PC-3 (cell line): Measurements from ENCODE around the gene TLR4. TPM values are rescaled to one million over a fixed set of nuclear protein-coding genes. Genes with fewer than 3 reads are reported as not detected.

ENCODE experiments used
- ATAC-seq: fragments of 200-7000 bp; cut with Tn5 transposase; 2 replicates; pipeline ENCODE4 v1.9.1; 2020; ENCODE audit warnings: mild to moderate bottlenecking, moderate library complexity
- BruUV-seq: library from RNA; stranded (reverse); fragments of 400-500 nt; replicated peaks from 2 replicates; lab custom pipeline; 2021; lab: Mats Ljungman, UMichigan
- CTCF ChIA-PET: fragments of 300-600 bp; sonication (Branson Sonifier 250); formaldehyde crosslinking; loops from one replicate; lab custom pipeline; 2022; ENCODE audit warnings: antibody characterized with exemption; lab: Charles Lee
- POLR2A ChIA-PET: fragments of 300-600 bp; sonication (Branson Sonifier 250); formaldehyde crosslinking; loops from one replicate; lab custom pipeline; 2022; ENCODE audit warnings: antibody characterized with exemption; ENCODE audit not compliant: unreplicated experiment; lab: Charles Lee
- DNase-seq: peaks from one replicate; pipeline ENCODE4 v3.0.0-alpha.2; 2015
- H2AFZ ChIP-seq: fragments of 300-600 bp; sonication (generic); 2 replicates; pipeline ENCODE4 v1.6.0; 2016; ENCODE audit warnings: antibody characterized with exemption, low read length
- H3F3A ChIP-seq: fragments of 300-600 bp; sonication (generic); one replicate; pipeline ENCODE4 v1.6.0; 2017; ENCODE audit warnings: antibody characterized with exemption, low read length, control low read depth, mild to moderate bottlenecking; ENCODE audit not compliant: unreplicated experiment
- H3K27ac ChIP-seq: fragments of 300-600 bp; sonication (generic); 2 replicates; pipeline ENCODE4 v1.5.1; 2016; ENCODE audit warnings: mild to moderate bottlenecking, low read length
- H3K27me3 ChIP-seq: fragments of 300-600 bp; sonication (generic); 2 replicates; pipeline ENCODE4 v1.6.1; 2016; ENCODE audit warnings: low read length, mixed read lengths
- H3K36me3 ChIP-seq: fragments of 300-600 bp; sonication (generic); 2 replicates; pipeline ENCODE4 v1.6.1; 2016; ENCODE audit warnings: low read depth, mixed run types, low read length, mixed read lengths
- H3K4me1 ChIP-seq: fragments of 300-600 bp; sonication (generic); 2 replicates; pipeline ENCODE4 v1.5.1; 2016; ENCODE audit warnings: low read length; ENCODE audit not compliant: insufficient read depth
- H3K4me2 ChIP-seq: fragments of 300-600 bp; sonication (generic); 2 replicates; pipeline ENCODE4 v1.6.0; 2016; ENCODE audit warnings: low read length
- H3K4me3 ChIP-seq: fragments of 300-600 bp; sonication (generic); 2 replicates; pipeline ENCODE4 v1.5.1; 2016; ENCODE audit warnings: mild to moderate bottlenecking, low read length, mixed read lengths
- H3K79me2 ChIP-seq: fragments of 300-600 bp; sonication (generic); 2 replicates; pipeline ENCODE4 v1.6.1; 2017; ENCODE audit warnings: low read length, mixed read lengths
- H3K9ac ChIP-seq: fragments of 300-600 bp; sonication (generic); 2 replicates; pipeline ENCODE4 v1.6.0; 2016; ENCODE audit warnings: mild to moderate bottlenecking, low read length
- H3K9me2 ChIP-seq: fragments of 300-600 bp; sonication (generic); replicated peaks from 2 replicates; pipeline ENCODE4 v1.6.1; 2016; ENCODE audit warnings: mixed run types, low read length, mixed read lengths
- H3K9me3 ChIP-seq: fragments of 300-600 bp; sonication (generic); 2 replicates; pipeline ENCODE4 v1.6.1; 2016; ENCODE audit warnings: low read length, mixed read lengths
- H4K20me1 ChIP-seq: fragments of 300-600 bp; sonication (generic); 2 replicates; pipeline ENCODE4 v1.6.1; 2016; ENCODE audit warnings: low read length, mixed read lengths
- CTCF ChIP-seq: fragments of 300-600 bp; sonication (generic); conservative IDR thresholded peaks from 2 replicates; pipeline ENCODE4 v1.5.1; 2017; ENCODE audit warnings: antibody characterized with exemption, low read depth, mild to moderate bottlenecking, low read length
- EZH2 ChIP-seq: fragments of 300-600 bp; sonication (generic); IDR thresholded peaks from one replicate; pipeline ENCODE4 v1.6.1; 2017; ENCODE audit warnings: antibody characterized with exemption, mild to moderate bottlenecking, low read length; ENCODE audit not compliant: unreplicated experiment
- EZH2phosphoT487 ChIP-seq: fragments of 300-600 bp; sonication (generic); IDR thresholded peaks from 2 replicates; pipeline ENCODE4 v1.6.1; 2018; ENCODE audit warnings: mild to moderate bottlenecking, antibody characterized with exemption, low read length, borderline replicate concordance
- intact Hi-C: fragments of 100-400 bp; cut with micrococcal nuclease; formaldehyde crosslinking; loops from 2 replicates; pipeline ENCODE4 v1.9.0; 2023
- total RNA-seq: library from RNA; depleted of rRNA; stranded (reverse); fragments of >200 nt; gene quantifications from 2 replicates; pipeline ENCODE4 v1.2.3, GENCODE V29; 2014

The TLR4 gene
- total RNA-seq, 1 experiment from 2014 or later: not detected

- no peaks in the 10 kb centered on the region for H3K36me3 ChIP-seq
- no peak overlapping the region for H3K9ac ChIP-seq
- H3K79me2 ChIP-seq: no peaks in the 10 kb centered on the region
- H4K20me1 ChIP-seq: no peaks in the 10 kb centered on the region
- ChIA-PET CTCF (no interaction called here), POLR2A (no interaction called here)
- no peak overlapping the region for H3K4me2 ChIP-seq
- no peaks in the 10 kb centered on the region for H3K27me3 ChIP-seq
- ATAC-seq: no peak
- no peak overlapping the region for H3K4me3 ChIP-seq
- H3K9me2 ChIP-seq: no peaks in the 10 kb centered on the region
- H3K4me1 ChIP-seq: no peaks in the 10 kb centered on the region
- no peak overlapping the region for H3K27ac ChIP-seq
- DNase-seq: no peak
- TF ChIP-seq EZH2: no peak
- TF ChIP-seq CTCF: no peak
- TF ChIP-seq EZH2phosphoT487: no peak
- H2AFZ ChIP-seq: no peak overlapping the region
- no peaks in the 10 kb centered on the region for H3K9me3 ChIP-seq
- no TSS peak for BruUV-seq
- intact Hi-C loops: no loop called here
- no peaks in the 10 kb centered on the region for H3F3A ChIP-seq
Measured at GRCh38 chr9:117720066-117720465, 15.9 kb downstream of the TLR4 start.

- CTCF ChIA-PET: no interaction called here
- intact Hi-C loops: no loop called here
- H3K27me3 ChIP-seq: no peaks in the 10 kb centered on the region
Measured at GRCh38 chr9:117720555-117720954, 16.4 kb downstream of the TLR4 start.

GRCh38 chr9:117720987-117721386, 16.8 kb downstream of the TLR4 start:
- no peaks in the 10 kb centered on the region for H3K9me2 ChIP-seq
- no peaks in the 10 kb centered on the region for H3K9me3 ChIP-seq
- CTCF ChIA-PET: no interaction called here
- BruUV-seq: no TSS peak
- intact Hi-C loops: no loop called here
- DNase-seq (no peak), ATAC-seq (no peak)
- H2AFZ ChIP-seq: no peak overlapping the region
- no peaks in the 10 kb centered on the region for H3K27me3 ChIP-seq
- no peaks in the 10 kb centered on the region for H3K36me3 ChIP-seq
- no peaks in the 10 kb centered on the region for H4K20me1 ChIP-seq
- POLR2A ChIA-PET: no interaction called here
- H3K9ac ChIP-seq: no peak overlapping the region
- H3K4me3 ChIP-seq: no peak overlapping the region
- H3K79me2 ChIP-seq: no peaks in the 10 kb centered on the region
- no peak overlapping the region for H3K27ac ChIP-seq
- no peaks in the 10 kb centered on the region for H3K4me1 ChIP-seq
- H3K4me2 ChIP-seq: no peak overlapping the region
- TF ChIP-seq CTCF (no peak), EZH2 (no peak), EZH2phosphoT487 (no peak)
- no peaks in the 10 kb centered on the region for H3F3A ChIP-seq

More at GRCh38 chr9:117720555-117720954, 16.4 kb downstream of the TLR4 start:
- Histone ChIP-seq H4K20me1 (no peaks in the 10 kb centered on the region), H2AFZ (no peak overlapping the region), H3K36me3 (no peaks in the 10 kb centered on the region), H3K79me2 (no peaks in the 10 kb centered on the region), H3K4me3 (no peak overlapping the region), H3K9me3 (no peaks in the 10 kb centered on the region), H3K4me1 (no peaks in the 10 kb centered on the region), H3K27ac (no peak overlapping the region), H3F3A (no peaks in the 10 kb centered on the region), H3K9ac (no peak overlapping the region), H3K4me2 (no peak overlapping the region), H3K9me2 (no peaks in the 10 kb centered on the region)
- no peak for DNase-seq
- ATAC-seq: no peak
- no TSS peak for BruUV-seq
- POLR2A ChIA-PET: no interaction called here
- no peak for TF ChIP-seq EZH2phosphoT487
- TF ChIP-seq CTCF: no peak
- TF ChIP-seq EZH2: no peak
